ENCODE data around the gene CFAP410.
"Not testable (repeated sequence)": the region's sequence is repeated elsewhere in the genome, so short reads cannot be mapped to it uniquely, and the experiment has no call there.

Gene CFAP410

DNA sequence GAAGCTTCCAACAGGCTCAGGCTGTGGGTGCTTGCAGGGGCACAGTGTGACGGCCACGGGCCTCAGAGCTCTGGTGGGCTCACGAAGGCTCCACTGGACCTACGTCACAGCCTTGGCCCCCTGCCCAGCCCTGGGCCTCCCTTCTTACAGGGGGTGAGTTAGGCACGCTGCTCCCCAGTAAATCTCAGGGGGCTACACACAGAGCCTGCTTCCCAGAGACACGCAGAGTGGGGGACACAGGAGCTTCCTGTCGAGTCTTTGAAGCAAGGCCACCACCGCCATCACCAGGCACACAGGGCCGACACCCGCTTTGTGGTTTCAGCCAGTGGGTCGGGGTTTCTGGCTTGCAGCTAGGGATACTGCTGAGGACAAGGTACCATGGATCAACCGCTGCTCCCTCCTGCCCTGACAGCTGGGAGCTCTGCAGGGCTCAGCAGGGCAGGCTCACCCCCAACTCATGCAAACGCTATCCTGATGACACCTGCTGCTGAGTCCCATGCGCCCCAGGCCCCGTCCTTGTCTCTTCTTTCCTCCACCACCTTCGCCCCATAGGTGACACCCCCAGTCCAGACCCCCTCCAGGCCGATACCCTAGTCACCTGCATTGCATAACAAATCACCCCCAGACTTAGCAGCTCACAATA is 5.5 kb upstream of the CFAP410 start:
- H3K4me3 ChIP-seq (ENCODE audit: low read depth, low read length), result no peak overlapping the region
- DNase-seq (ENCODE audit: low read depth), result no peak
- TF ChIP-seq CTCF (IDR thresholded peaks at IDR 0.05; ENCODE audit: insufficient read depth, low read depth, low read length, missing control alignments), result no peak

DNA sequence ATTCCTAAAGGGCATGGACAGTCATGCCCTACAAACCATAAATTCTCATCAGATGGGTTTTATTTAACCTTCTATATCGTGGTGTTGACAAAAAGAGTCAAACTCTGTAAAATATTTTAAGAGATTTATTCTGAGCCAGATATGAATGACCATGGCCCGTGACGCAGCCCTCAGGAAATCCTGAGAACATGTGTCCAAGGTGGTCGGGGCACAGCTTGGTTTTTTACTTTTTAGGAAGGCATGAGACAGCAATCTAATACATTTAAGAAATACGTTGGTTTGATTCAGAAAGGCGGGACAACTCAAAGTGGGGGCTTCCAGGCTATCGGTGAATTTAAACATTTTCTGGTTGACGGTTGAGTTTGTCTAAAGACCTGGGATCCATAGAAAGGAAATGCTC is 3.8 kb upstream of the CFAP410 start:
- H3K4me3 ChIP-seq (ENCODE audit: low read depth, low read length); DNase-seq (ENCODE audit: low read depth): not testable (repeated sequence)

- not testable (repeated sequence) for H3K4me3 ChIP-seq (ENCODE audit: low read depth, low read length); DNase-seq (ENCODE audit: low read depth)
Measured at GRCh38 chr21:44341726-44342458, 2.7 kb upstream of the CFAP410 start.

GRCh38 chr21:44337941-44338895 is 972 bp downstream of the CFAP410 start:
- H3K4me3 ChIP-seq (ENCODE audit: low read depth, low read length), result peak overlapping the region; percentile 24; the same call in 1 of the 2 replicates
- peak; percentile 49 for DNase-seq (ENCODE audit: low read depth)
- TF ChIP-seq CTCF (IDR thresholded peaks at IDR 0.05; ENCODE audit: insufficient read depth, low read depth, low read length, missing control alignments), result no peak

GRCh38 chr21:44337449-44337848 is 1.7 kb downstream of the CFAP410 start:
- DNase-seq (ENCODE audit: low read depth), result no peak
- H3K4me3 ChIP-seq (ENCODE audit: low read depth, low read length), result no peak overlapping the region
- no peak for TF ChIP-seq CTCF (IDR thresholded peaks at IDR 0.05; ENCODE audit: insufficient read depth, low read depth, low read length, missing control alignments)

DNA sequence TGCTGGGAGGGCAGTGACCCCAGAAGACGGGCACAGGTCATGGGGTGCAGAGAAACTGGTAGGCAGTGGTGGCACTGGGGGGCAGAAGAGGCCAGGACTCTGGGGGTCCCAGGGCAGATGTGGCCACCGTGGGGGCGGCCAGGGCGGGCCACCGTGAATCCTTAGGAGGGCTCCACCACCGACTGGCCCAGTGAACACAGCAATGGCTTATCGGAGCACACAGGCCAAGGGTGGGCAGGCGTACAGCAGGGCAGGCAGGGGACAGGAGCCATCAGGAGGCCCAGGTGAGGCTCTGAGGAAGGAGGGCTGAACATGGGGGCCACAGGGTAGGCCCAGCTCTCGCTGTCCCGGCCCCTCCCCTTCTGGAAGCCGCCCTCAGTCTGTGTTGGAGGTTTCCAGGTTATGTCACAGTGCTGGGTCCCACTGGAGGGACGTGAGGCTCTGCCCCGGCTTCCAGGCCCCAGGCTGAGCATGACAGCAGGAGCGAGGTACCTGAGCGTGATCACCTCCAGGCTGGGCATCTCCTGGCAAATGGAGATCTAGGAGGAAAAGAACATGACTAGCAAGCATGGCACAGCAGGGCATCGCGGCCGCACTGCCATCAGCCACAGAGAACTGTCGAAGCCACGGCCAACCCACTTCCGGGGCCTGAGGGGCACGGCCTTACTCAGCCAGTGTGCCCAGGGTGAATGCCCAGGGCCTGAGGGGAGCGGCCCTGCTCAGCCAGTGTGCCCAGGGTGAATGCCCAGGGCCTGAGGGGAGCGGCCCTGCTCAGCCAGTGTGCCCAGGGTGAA is 3.7 kb downstream of the CFAP410 start:
- no peak for TF ChIP-seq CTCF (IDR thresholded peaks at IDR 0.05; ENCODE audit: insufficient read depth, low read depth, low read length, missing control alignments)
- DNase-seq (ENCODE audit: low read depth), result no peak
- H3K4me3 ChIP-seq (ENCODE audit: low read depth, low read length), result no peak overlapping the region

- no peak overlapping the region for H3K4me3 ChIP-seq (ENCODE audit: low read depth, low read length)
- TF ChIP-seq CTCF (IDR thresholded peaks at IDR 0.05; ENCODE audit: insufficient read depth, low read depth, low read length, missing control alignments), result no peak
- DNase-seq (ENCODE audit: low read depth), result no peak
Measured at GRCh38 chr21:44334329-44335030, 4.7 kb downstream of the CFAP410 start.

Data from GM12865 (cell line).